Fibroblast of mammary gland (primary cell): ENCODE data around the gene RGP1.

Source experiments
- DNase-seq: peaks from one replicate; pipeline ENCODE4 v3.0.0-alpha.2; 2010; ENCODE audit warnings: low read depth
- H3K4me3 ChIP-seq: 2 replicates; pipeline ENCODE4 v1.5.1; 2011; ENCODE audit warnings: low read depth, mild to moderate bottlenecking, low read length, moderate library complexity; ENCODE audit not compliant: control insufficient read depth
- TF ChIP-seq, protein P1 (sequence below): conservative IDR thresholded peaks from 2 replicates; pipeline ENCODE4 v1.5.1; 2011; ENCODE audit warnings: low read depth, low read length, inconsistent platforms; ENCODE audit not compliant: control insufficient read depth, insufficient read depth

The RGP1 gene

DNA sequence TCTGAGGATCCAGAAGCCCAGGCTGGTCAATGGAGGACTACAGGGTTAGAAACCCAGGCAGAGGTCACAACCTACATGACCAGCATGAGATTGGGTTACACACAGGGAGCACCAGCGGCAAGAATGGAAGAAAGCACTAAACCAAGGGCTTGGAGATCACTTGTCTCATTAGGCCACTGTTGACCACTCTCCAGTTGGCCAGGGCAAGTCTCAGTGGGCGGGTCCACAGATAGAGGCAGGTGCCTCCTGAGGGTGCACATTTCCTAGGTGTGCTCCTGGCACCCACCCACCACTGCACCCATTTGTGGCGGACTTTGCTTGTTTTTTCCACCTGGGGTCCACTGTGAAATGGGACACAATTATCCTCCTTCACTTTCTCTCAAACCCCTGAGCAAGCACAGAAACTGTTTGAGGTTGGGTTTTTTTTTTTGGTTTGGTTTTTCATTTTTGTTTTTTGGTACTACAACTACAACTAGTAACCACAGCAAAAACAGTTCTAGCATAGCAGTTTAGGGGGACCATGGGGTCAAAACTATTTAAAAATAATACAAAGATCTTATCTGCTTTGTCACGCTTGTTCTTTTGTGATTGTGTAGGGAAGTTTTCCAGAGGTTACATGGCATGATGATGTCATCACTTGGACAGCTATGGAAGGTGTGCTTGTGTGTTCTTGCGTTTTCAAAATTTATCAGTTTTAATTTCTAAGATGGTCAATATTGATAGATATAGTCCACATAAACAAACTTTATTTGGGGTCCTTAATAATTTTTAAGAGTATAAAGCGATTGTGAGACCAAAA is 48.4 kb downstream of the RGP1 start:
- no peak overlapping the region for H3K4me3 ChIP-seq
- TF ChIP-seq, protein P1, sequence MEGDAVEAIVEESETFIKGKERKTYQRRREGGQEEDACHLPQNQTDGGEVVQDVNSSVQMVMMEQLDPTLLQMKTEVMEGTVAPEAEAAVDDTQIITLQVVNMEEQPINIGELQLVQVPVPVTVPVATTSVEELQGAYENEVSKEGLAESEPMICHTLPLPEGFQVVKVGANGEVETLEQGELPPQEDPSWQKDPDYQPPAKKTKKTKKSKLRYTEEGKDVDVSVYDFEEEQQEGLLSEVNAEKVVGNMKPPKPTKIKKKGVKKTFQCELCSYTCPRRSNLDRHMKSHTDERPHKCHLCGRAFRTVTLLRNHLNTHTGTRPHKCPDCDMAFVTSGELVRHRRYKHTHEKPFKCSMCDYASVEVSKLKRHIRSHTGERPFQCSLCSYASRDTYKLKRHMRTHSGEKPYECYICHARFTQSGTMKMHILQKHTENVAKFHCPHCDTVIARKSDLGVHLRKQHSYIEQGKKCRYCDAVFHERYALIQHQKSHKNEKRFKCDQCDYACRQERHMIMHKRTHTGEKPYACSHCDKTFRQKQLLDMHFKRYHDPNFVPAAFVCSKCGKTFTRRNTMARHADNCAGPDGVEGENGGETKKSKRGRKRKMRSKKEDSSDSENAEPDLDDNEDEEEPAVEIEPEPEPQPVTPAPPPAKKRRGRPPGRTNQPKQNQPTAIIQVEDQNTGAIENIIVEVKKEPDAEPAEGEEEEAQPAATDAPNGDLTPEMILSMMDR = no peak
- no peak for DNase-seq

DNA sequence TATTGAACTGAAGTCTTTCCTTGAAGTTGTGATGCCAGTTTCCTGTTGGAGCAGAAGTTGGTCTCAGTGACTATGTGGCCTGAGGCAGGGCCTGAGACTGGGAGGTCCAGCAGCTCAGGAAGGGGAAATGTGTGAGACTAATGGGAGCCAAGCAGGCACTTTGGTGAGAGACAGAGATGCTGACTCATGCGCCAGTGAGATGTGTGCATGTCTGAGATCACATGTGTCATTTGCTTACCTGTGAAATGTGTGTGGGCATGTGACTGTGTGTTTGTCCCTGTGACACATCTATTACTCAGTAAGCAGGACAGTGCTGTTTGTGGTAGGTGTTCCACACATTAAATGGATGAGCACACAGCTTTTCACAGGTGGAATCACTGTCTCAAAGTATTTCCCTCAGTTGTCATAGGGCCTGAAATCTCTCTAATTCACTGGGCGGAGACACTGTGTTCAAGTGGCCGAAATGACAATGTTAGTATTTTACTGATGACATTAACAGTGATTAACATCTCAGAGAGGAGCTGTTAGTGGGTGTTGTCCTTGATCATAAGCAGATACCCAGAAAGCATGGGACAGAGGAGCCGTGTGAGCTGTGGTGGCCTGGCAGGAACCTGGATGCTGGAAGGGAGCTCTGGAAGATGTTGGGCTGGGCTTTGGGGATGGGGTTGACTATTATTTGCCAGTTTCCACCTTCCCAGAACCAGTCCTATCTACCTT is 49.7 kb downstream of the RGP1 start:
- TF ChIP-seq, protein P1 = no peak
- no peak overlapping the region for H3K4me3 ChIP-seq
- DNase-seq = peak; percentile 63

DNA sequence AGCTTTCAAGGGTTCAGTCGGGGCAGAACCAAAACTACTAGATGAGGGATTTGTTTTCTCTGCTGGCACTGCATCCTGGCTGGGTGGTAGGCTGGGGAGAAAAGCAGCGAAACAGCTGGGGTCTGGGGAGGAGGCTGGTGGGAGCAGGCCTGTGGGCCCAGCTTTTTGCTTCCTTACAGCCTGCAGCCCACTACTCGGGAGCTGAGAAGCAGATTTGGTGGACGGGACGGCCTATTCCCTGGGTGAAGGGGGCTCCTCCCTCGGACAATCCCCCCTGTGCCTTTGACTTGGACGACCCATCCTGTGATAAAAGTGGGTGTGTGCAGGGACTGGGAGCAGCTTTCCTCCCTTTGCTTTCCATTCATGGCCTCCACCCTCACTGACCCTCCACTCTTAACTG is 51.4 kb downstream of the RGP1 start:
- DNase-seq = no peak
- no peak overlapping the region for H3K4me3 ChIP-seq
- TF ChIP-seq, protein P1 = no peak

DNA sequence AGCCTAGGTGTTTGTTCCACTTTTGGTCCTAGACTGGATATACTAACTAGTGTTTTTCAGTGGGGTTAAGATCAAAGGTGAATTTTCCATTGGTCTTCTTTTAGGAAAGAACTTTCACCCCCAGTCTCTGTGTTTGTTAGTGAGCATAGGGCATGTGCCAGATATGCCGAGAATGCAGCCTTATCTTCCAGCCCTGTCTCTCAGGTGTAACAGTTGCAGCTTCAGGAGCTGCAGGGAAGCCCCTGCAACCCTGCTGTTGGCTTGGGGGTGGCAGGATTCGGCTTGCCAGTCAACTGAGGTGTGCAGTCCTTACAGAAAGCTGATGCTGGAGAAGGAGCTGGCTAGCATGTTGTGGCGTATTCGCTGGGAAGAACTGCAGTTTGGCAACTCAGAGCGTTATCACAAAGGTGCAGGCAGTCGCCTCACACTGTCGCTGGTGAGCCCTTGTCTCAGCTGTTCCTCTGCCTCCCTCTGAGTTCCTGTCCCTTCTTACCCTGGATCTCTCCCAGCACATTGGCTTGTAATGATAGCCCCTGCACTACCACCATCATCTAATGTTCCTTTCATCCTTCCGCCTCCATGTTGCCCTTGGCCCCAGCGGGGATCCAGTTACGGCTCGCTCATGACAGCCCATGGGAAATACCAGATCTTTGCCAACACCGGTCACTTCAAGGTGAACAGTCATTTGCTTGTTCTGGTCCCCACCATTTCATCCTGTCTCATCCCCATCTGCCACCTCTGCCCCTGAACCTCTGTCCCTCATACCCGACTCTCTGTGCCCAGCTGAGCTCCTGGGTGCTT is 52.4 kb downstream of the RGP1 start:
- TF ChIP-seq, protein P1 = no peak
- no peak for DNase-seq

DNA sequence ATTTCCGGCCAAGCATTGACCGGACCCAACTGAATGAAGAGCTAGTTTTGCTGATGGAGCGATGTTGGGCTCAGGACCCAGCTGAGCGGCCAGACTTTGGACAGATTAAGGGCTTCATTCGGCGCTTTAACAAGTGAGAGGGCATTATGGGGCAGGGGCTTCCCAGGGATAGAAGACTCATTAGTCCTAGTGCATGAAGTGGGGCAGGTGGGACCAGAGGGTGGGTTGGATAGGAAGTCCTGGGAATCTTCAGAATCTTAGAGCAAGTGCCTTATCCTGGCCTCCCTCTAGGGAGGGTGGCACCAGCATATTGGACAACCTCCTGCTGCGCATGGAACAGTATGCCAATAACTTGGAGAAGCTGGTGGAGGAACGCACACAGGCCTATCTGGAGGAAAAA is 57.0 kb downstream of the RGP1 start:
- no peak overlapping the region for H3K4me3 ChIP-seq
- no peak for DNase-seq
- TF ChIP-seq, protein P1 = no peak

More for the DNA sequence above, 52.4 kb downstream of the RGP1 start:
- H3K4me3 ChIP-seq = no peak overlapping the region
